NCI-H510A (cell line): ENCODE results near the gene KLHL2.
A peak's percentile ranks its signal among the peaks of the same experiment; 100 is the strongest.

Experiments used
- DNase-seq: peaks from one replicate; lab custom pipeline; 2025; lab: John Stamatoyannopoulos, UW

KLHL2 gene

GRCh38 chr4:165288639-165289422 lies 81.5 kb downstream of the KLHL2 start:
- DNase-seq: no peak

DNA sequence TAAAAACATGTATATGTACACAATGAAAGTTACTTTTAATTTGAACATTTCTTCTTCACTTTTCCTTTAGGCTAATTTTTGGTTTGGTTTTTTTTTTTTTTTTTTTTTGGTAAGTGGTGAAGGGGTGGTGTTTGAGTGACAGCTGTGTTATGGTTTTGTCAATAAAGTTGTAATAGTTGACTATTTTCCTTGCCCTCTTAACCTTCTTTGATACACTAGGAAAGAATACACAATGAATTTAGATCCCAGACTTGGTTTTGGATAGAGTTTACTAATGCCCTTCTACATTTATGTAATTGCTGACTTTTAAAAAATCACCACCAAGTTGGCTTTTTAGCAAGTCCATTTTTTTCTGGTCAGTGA lies 82.0 kb downstream of the KLHL2 start:
- no peak for DNase-seq

GRCh38 chr4:165293061-165293460 lies 85.7 kb downstream of the KLHL2 start:
- DNase-seq: no peak

GRCh38 chr4:165293927-165294649 lies 86.7 kb downstream of the KLHL2 start:
- DNase-seq: no peak

DNA sequence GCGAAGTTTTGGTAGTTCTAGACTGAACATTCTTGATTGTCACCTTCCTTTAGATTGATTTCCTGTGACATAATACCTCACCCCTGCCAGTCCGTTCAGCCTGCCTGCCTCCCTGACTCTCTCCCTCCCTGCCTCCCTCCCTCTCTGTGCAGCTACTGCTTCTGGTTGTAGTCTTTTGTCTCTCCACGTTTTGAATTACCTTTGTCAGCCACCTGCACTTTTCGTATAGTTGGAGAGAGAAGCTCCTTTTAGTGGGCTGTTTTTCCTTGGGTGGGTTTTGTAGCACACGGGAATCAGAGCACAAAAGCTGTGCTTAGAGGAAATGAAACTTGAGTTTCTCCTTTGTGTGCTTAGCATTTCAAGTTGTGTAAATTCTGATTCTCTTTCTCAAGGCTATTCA lies 87.5 kb downstream of the KLHL2 start:
- no peak for DNase-seq

DNA sequence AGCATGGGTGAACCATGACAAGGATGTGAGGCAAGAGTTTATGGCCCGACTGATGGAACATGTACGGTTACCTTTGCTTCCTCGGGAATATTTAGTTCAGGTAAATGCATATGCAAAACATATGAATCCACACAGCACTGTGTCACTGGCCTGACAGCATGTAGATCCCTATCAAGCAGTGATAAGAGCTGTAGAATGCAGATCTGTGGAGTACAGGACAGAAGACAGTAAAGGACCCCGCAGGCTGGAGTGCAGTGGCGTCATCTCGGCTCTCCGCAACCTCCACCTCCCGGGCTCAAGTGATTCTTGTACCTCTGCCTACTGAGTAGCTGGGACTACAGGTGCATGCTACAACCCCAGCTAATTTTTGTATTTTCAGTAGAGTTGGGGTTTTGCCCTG lies 90.3 kb downstream of the KLHL2 start:
- DNase-seq: no peak

- no peak for DNase-seq
Measured at GRCh38 chr4:165299399-165300060, 92.2 kb downstream of the KLHL2 start.

GRCh38 chr4:165301833-165302232 lies 94.5 kb downstream of the KLHL2 start:
- no peak for DNase-seq

GRCh38 chr4:165302658-165303057 lies 95.3 kb downstream of the KLHL2 start:
- no peak for DNase-seq

GRCh38 chr4:165308166-165308565 lies 100.8 kb downstream of the KLHL2 start:
- DNase-seq: no peak

- no peak for DNase-seq
Measured at GRCh38 chr4:165308606-165309005, 101.2 kb downstream of the KLHL2 start.

DNA sequence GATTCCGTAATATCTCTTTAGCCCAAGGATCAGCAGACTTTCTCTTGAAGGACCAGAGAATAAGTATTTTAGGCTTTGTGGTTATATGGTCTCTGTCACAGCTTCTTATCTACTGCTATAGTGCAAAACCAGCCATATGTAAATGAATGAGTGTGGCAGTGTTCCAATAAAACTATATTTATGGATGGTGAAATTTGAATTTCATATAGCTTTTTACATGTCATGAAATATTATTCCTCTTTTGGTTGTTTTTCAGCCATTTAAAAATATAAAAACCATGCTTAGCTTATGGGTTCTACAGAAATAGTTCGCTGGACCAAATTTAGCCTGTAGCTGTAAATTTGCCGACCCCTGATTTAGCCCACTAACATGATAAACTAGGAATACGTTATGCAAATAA lies 102.1 kb downstream of the KLHL2 start:
- no peak for DNase-seq

- DNase-seq: no peak
Measured at GRCh38 chr4:165312506-165312905, 105.1 kb downstream of the KLHL2 start.

GRCh38 chr4:165319030-165319429 lies 111.7 kb downstream of the KLHL2 start:
- DNase-seq: no peak

- no peak for DNase-seq
Measured at GRCh38 chr4:165319509-165319908, 112.1 kb downstream of the KLHL2 start.

DNA sequence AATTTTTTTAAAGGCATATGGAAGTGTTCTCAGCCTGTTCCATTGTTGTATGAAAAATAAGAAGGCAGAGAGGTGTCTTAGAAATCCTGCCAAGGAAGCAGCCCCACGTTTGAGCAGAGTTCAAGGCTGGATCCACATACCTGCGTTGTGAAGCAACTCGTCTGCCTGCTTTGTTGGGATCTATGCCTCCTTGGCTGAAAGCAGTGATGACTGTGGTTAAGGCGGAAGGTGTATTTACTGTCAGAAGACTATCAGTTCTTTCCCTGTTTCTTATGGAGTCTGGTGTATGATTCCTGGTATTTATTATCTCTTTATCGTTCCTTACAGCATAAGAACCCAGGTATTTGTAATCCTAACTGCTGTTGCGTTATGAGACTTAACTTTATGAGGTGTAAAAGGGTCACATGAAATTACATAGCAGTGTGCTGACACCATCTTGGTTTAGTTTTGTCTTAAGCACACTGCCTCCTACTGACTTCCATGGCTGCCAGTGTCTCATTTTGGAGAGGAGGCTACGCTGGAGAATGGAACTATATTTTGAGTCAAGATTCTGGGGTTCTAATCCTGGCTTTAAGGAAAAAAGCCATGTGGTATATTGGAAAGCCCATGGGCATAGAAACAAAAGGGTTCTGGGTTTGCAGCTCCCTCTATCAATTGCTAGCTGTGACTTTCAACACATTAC lies 117.0 kb downstream of the KLHL2 start:
- DNase-seq: no peak

DNA sequence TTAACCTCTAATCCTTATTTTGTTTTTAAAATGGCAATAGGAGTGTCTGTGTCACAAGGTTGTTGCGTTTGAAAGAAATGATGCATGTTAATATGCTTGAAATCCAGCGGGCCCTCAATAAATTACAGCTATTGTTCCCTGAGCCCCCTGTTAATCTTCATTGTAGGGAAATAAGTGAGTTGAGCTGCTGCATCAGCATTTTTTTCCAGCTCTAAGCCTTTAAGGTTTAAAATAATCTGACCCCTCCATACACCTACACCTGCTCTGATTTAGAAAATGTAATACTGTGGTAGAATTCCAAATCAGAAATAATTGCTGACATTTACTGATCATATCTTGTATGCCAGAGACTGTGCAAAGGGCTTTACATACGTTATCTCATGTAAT lies 117.5 kb downstream of the KLHL2 start:
- no peak for DNase-seq

DNA sequence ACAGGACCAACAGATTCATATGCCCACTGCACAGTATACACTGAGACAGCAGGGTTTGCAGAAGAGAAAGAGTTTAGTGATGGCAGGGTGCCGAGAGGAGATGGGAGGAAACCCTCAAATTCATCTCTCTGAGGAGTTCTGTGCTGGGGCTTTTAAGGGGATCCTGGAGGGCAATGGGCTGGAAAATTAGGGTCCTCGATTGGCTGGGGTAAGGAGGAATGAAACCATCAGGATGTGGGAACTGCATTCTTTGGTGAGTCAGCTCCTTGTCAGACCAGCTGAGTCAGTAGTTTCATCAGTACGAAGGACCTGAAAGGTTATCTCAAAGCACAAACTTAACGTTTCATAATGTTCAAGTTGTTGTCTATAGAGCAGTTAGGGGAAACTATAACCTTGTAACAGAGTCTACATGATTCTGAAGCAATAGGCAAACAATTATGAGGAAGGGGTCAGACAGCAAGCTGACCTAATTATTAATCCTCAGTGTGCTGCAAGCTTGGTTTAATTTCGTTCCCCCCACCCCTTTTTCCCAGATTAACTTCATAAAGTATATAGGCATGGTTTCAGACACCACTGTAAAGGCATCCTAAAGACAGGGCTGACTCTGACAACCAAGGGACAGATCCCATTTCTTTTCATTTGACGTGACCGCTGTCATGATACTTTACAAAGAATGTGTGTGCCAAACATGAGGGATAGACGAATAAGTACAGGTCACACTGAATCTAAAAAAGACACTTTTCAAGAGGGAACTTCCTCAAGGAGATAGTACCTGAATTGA lies 118.6 kb downstream of the KLHL2 start:
- no peak for DNase-seq

GRCh38 chr4:165326831-165327210 lies 119.5 kb downstream of the KLHL2 start:
- DNase-seq: no peak

- peak; percentile 91 for DNase-seq
Measured at GRCh38 chr4:165327211-165328100, 120.1 kb downstream of the KLHL2 start, which contains the start of gene MSMO1. MSMO1 (plus strand) TSS chr4:165327669; CDS start chr4:165333371, 5,702 bp downstream.

DNA sequence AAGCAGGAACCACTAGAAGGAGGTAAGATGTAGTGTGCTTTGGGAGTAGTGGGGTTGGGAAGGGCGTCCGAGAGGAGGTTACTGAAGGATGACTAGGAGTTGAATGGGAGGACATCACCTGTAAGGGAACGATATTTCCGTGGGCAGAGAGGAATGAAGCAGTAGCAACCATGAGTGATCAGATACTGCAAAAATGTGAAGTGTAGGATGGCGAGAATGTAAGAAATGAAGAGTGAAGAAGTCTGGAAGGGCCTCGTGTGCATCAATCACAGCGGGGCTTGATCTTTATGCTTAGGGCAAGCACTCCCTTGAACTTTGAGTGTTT lies 120.7 kb downstream of the KLHL2 start:
- no peak for DNase-seq
